ENCODE results near the gene OPRL1.

OPRL1 gene

GRCh38 chr20:64038224-64038564, 41.7 kb upstream of the OPRL1 start:
- peak overlapping the region; percentile 49 for H3K4me3 ChIP-seq (ENCODE audit: low read depth, low read length)
- DNase-seq, result peak; percentile 39
- no peaks in the 10 kb centered on the region for H3K36me3 ChIP-seq
- H3K9me3 ChIP-seq (ENCODE audit: severe bottlenecking), result no peaks in the 10 kb centered on the region
- H3K27me3 ChIP-seq (ENCODE audit: insufficient read depth, low read depth, severe bottlenecking), result no peaks in the 10 kb centered on the region
- TF ChIP-seq CTCF (IDR thresholded peaks at IDR 0.05; ENCODE audit: low read depth, low read length), result no peak
- H3K27ac ChIP-seq, result peak overlapping the region; percentile 78

GRCh38 chr20:64038565-64039292, 41.2 kb upstream of the OPRL1 start:
- Histone ChIP-seq H3K4me3 (ENCODE audit: low read depth, low read length) (peak overlapping the region; percentile 49), H3K27ac (peak overlapping the region; percentile 78), H3K27me3 (ENCODE audit: insufficient read depth, low read depth, severe bottlenecking) (no peaks in the 10 kb centered on the region), H3K9me3 (ENCODE audit: severe bottlenecking) (no peaks in the 10 kb centered on the region), H3K36me3 (no peaks in the 10 kb centered on the region)
- TF ChIP-seq CTCF (IDR thresholded peaks at IDR 0.05; ENCODE audit: low read depth, low read length), result peak; percentile 67
- peak; percentile 70 for DNase-seq

GRCh38 chr20:64039293-64040160, 40.4 kb upstream of the OPRL1 start:
- DNase-seq, result no peak
- H3K9me3 ChIP-seq (ENCODE audit: severe bottlenecking), result no peaks in the 10 kb centered on the region
- peak overlapping the region; percentile 49 for H3K4me3 ChIP-seq (ENCODE audit: low read depth, low read length)
- peak overlapping the region; percentile 78 for H3K27ac ChIP-seq
- no peaks in the 10 kb centered on the region for H3K36me3 ChIP-seq
- no peak for TF ChIP-seq CTCF (IDR thresholded peaks at IDR 0.05; ENCODE audit: low read depth, low read length)
- no peaks in the 10 kb centered on the region for H3K27me3 ChIP-seq (ENCODE audit: insufficient read depth, low read depth, severe bottlenecking)

GRCh38 chr20:64040231-64041039, 39.4 kb upstream of the OPRL1 start:
- TF ChIP-seq CTCF (IDR thresholded peaks at IDR 0.05; ENCODE audit: low read depth, low read length), result no peak
- Histone ChIP-seq H3K36me3 (no peaks in the 10 kb centered on the region), H3K27me3 (ENCODE audit: insufficient read depth, low read depth, severe bottlenecking) (no peaks in the 10 kb centered on the region), H3K4me3 (ENCODE audit: low read depth, low read length) (no peak overlapping the region), H3K27ac (no peak overlapping the region), H3K9me3 (ENCODE audit: severe bottlenecking) (no peaks in the 10 kb centered on the region)
- no peak for DNase-seq

- DNase-seq, result no peak
- Histone ChIP-seq H3K27me3 (ENCODE audit: insufficient read depth, low read depth, severe bottlenecking) (no peaks in the 10 kb centered on the region), H3K9me3 (ENCODE audit: severe bottlenecking) (no peaks in the 10 kb centered on the region), H3K36me3 (no peaks in the 10 kb centered on the region), H3K4me3 (ENCODE audit: low read depth, low read length) (no peak overlapping the region), H3K27ac (no peak overlapping the region)
- no peak for TF ChIP-seq CTCF (IDR thresholded peaks at IDR 0.05; ENCODE audit: low read depth, low read length)
These were observed 38.7 kb upstream of the OPRL1 start for GRCh38 chr20:64041040-64041780.

Data from WERI-Rb-1 (cell line).